Stimulated activated effector memory CD8-positive, alpha-beta T cell treated with anti-CD3 and anti-CD28 coated beads, Interleukin-12 subunit alpha, Interleukin-12 subunit beta, amount 100 ng/mL, for 72 hours (primary cell): ENCODE data around the gene ACVRL1.

Source experiments
- ATAC-seq: fragments of 150-1000 bp; cut with Tn5 transposase; 2 replicates; pipeline ENCODE4 v1.10.0; 2021
- DNase-seq, 2 donors: peaks; one replicate each; pipeline ENCODE4 v3.0.0; 2021 to 2022; ENCODE audit warnings: low spot score in 2 of 2
- H3K27ac Mint-ChIP-seq: one replicate; pipeline ENCODE4 v1.8.0; 2022; ENCODE audit warnings: mild to moderate bottlenecking, mixed read lengths
- H3K36me3 Mint-ChIP-seq: one replicate; pipeline ENCODE4 v1.8.0; 2022; ENCODE audit warnings: mild to moderate bottlenecking, mixed read lengths
- H3K4me1 Mint-ChIP-seq: one replicate; pipeline ENCODE4 v1.8.0; 2022; ENCODE audit warnings: mixed read lengths
- H3K4me3 Mint-ChIP-seq: one replicate; pipeline ENCODE4 v1.8.0; 2022; ENCODE audit warnings: mild to moderate bottlenecking, mixed read lengths
- H3K9me3 Mint-ChIP-seq: one replicate; pipeline ENCODE4 v1.8.0; 2022; ENCODE audit warnings: mixed read lengths

The ACVRL1 gene

DNA sequence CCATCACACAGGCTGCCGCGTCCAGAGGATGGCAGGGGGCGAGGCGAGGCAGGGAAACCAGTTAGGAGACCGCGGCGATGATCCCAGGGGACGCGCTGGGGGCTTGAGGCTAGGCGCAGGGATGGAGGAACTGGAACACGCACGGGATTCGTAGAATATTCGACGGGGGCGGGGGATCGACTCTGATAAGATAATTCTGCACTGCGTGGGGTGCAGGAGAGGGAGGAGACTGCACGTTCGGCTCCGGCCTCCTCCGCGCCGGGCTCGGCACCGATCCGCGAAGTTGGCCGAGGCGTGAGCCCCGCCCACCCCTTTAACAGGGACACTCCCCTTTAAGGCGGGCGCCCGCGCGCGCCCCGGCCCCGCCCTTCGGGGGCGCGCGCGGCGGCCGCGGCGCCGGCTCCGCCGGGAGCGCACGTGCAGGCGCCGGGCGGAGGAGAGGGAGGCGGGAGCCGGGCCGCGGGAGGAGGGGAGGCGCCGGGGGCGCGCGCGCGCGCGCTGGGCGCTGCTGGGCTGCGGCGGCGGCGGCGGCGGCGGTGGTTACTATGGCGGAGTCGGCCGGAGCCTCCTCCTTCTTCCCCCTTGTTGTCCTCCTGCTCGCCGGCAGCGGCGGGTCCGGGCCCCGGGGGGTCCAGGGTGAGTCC is 44.0 kb downstream of the ACVRL1 start, which contains the start of gene ACVR1B:
TSS of gene ACVR1B (plus strand) at position 501 of the 644 bp plus-strand sequence. CDS start at position 546, 45 bp downstream.
- Mint-ChIP-seq H3K9me3 (no peaks in the 10 kb centered on the region), H3K36me3 (peaks cover 5% of the 10 kb centered on the region), H3K4me1 (peaks cover 35% of the 10 kb centered on the region), H3K4me3 (peak within 1 kb of the TSS; percentile 92), H3K27ac (peak within 1 kb of the TSS; percentile 89)
- ATAC-seq, result peak; percentile 97
- DNase-seq, result peak; percentile 69 to 89

DNA sequence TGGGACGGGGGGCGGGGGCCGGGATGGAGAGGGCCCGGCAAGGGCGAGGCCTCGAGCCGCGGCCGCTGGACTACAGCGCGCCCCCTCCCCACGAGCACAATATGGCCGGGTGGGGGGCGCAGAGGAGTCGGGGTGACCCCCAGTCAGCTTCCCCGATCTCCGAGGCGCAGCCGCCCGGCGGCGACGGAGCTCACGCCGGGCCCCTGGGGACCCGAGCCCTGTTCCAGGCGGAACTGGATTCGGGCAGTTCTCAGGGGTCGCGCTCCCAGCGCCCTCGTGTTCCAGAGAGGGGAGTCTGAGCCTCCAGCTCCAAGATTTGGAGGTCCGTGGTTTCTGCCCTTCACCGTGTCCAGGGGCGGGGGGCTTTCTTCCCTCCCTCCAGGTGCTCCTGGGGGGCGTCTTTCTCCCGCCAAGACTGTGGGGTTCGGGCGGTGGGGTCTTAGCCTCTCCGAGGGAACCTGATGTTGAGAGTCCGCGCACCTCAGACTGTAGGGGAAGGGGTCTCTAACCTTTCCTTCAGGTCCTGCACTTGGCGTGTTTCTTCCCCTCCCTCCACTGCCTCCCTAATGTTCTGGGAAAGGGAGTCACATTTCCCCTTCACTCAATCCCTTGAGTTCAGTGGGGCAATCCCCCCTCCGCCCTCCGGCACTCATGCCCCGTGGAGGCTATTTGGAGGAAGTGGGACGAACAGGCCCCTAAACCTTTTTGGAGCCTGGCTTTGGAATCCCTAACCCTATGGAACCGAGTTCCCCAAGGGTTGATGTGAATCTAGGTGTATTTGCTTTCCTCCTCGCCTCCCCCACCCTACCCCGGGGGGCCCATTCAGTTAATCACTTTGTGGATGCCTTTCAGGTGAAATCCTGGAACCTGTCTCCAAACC is 44.8 kb downstream of the ACVRL1 start:
- DNase-seq, result no peak
- H3K4me1 Mint-ChIP-seq, result peaks cover 35% of the 10 kb centered on the region
- peak overlapping the region; percentile 92 for H3K4me3 Mint-ChIP-seq
- peaks cover 5% of the 10 kb centered on the region for H3K36me3 Mint-ChIP-seq
- H3K9me3 Mint-ChIP-seq, result no peaks in the 10 kb centered on the region
- no peak overlapping the region for H3K27ac Mint-ChIP-seq
- peak; percentile 1 for ATAC-seq

DNA sequence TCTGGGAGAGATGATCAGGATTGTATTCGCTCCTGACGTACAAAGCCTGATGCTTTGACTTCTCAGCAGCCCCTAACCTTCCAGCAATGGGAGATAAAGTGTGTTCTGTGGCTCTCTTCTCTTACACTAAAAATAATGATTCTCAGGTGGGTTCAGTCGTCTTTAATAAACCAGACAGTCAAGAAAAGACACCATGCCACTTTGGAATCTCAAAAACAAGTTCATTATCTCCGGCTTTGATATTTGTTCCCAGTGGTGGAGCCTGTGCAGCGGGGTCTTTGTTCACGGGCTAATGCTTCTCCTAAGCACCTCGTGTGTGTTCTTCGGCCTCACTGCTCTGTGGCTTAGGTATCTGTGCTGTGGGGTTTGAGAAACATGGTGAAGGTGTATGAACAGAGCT is 45.8 kb downstream of the ACVRL1 start:
- H3K9me3 Mint-ChIP-seq, result no peaks in the 10 kb centered on the region
- peaks cover 35% of the 10 kb centered on the region for H3K4me1 Mint-ChIP-seq
- H3K4me3 Mint-ChIP-seq, result peak overlapping the region; percentile 92
- DNase-seq, result no peak
- H3K36me3 Mint-ChIP-seq, result peaks cover 5% of the 10 kb centered on the region
- no peak for ATAC-seq
- H3K27ac Mint-ChIP-seq, result no peak overlapping the region

DNA sequence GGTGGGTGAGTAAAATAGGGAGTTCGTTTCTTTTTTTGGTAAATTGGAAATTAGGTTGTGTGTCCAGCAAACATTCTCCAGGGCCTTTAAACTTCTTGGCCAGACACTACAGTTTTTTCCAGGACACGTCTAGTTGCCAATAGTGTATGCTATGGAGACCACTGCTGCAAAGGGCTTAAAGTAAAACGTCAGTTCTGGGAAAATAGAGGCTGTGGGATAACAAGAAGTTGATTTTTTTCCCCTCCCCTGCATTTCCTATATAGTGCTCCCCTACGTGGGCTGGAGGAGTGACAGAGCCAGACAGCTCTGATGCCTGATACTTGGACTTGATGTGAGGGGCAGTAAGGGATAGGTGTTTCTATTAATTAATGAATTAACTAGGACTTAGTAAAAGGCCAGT is 46.6 kb downstream of the ACVRL1 start:
- H3K4me1 Mint-ChIP-seq, result peaks cover 35% of the 10 kb centered on the region
- ATAC-seq, result no peak
- H3K9me3 Mint-ChIP-seq, result no peaks in the 10 kb centered on the region
- no peak for DNase-seq
- H3K4me3 Mint-ChIP-seq, result no peak overlapping the region
- peak overlapping the region; percentile 1 for H3K27ac Mint-ChIP-seq
- H3K36me3 Mint-ChIP-seq, result peaks cover 5% of the 10 kb centered on the region

DNA sequence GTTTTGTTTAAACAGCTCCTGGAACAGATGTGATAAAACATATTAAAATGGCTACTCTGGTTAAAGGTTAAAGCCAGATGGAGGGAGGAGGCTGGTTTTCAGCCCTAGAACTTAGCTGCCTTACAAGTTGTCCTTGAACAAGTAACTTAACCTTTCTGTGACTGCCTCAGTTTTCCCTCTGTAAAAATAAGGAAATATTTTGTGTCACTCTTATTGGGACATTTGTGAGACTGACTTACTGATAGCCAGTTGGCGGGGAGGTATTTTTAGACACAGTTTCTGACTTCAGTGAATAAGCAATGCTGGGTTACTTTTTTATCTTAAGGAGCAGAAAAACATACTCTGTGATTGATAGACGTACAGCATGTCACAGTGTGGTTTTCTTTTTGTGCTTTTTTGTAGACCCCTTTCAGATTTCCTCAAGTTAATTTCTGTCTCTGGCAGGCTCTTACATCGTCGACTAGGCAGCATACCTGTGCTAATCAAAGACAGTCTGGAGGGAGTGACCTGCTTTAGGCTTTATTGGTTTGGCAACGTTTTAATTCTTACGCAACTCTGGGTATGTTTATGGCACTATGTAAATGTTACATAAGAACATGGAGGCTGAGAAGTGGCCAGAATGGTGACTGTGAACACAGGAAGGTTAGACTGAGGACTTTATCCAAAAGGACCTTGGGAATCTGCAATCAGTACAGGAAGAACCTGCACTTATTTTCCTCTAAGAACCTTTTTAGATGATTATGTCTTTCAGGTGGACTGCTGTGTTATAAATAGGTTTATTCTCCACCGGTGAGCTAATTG is 47.5 kb downstream of the ACVRL1 start:
- ATAC-seq (no peak), DNase-seq (no peak)
- Mint-ChIP-seq H3K27ac (peak overlapping the region; percentile 1), H3K4me1 (peaks cover 40% of the 10 kb centered on the region), H3K9me3 (no peaks in the 10 kb centered on the region), H3K4me3 (no peak overlapping the region), H3K36me3 (peaks cover 5% of the 10 kb centered on the region)

DNA sequence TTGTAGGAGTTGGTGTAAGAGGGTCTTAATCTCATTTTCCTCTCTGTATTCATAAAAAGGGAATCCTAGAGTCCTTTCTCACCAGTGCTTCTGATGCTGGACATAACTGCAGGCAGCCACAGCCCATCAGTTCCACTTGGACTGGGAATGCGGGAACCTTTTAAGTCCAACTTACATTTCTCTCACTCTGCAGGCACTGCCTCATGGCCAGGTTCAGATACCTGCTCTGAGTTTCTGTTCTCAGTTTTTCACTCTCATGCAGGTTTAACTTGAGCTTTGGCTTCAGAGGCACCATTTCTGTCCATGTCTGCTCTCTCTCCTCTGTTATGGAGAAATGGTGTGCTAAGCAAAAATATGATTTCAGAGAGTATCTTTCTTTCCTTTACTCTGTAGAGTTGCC is 48.4 kb downstream of the ACVRL1 start:
- no peak for ATAC-seq
- Mint-ChIP-seq H3K36me3 (peaks cover 5% of the 10 kb centered on the region), H3K27ac (no peak overlapping the region), H3K4me3 (no peak overlapping the region), H3K4me1 (peaks cover 40% of the 10 kb centered on the region), H3K9me3 (no peaks in the 10 kb centered on the region)
- no peak for DNase-seq

DNA sequence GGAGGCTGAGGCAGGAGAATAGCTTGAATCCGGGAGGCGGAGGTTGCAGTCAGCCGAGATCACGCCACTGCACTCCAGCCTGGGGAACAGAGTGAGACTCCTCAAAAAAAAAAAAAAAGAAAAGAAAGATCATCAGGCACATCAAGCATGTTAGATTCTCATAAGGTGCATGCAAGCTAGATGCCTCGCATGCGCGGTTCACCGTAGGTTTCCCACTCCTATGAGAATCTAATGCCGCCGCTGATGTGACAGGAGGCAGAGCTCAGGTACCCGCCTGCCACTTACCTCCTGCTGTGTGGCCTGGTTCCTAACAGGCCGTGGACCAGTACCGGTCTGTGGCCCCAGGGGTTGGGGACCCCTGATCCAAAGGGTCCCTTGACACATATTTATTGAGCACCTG is 51.2 kb downstream of the ACVRL1 start:
- Mint-ChIP-seq H3K4me1 (peaks cover 28% of the 10 kb centered on the region), H3K36me3 (no peaks in the 10 kb centered on the region), H3K4me3 (no peak overlapping the region), H3K9me3 (no peaks in the 10 kb centered on the region), H3K27ac (no peak overlapping the region)
- DNase-seq, result no peak
- no peak for ATAC-seq

DNA sequence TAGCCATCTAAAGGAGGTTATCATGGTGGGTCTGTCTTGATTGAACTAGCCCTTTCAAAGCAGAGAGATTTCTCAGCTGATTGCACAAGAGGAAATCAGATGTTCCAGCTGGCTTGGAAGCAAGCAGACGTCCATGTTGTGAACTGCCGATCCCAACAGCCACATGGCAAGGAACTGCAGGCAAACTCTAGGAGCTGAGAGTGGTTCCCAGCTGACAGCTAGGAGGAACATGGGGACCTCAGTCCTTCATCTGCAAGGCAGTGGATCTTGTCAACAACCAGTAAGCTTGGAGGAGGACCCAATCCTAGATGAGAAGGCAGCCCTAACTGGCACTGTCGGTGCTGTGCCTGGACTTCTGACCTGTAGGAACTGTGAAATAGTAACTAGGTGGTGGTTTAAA is 51.9 kb downstream of the ACVRL1 start:
- ATAC-seq (no peak), DNase-seq (no peak)
- Mint-ChIP-seq H3K27ac (peak overlapping the region; percentile 15), H3K9me3 (no peaks in the 10 kb centered on the region), H3K4me3 (no peak overlapping the region), H3K36me3 (no peaks in the 10 kb centered on the region), H3K4me1 (peaks cover 21% of the 10 kb centered on the region)

DNA sequence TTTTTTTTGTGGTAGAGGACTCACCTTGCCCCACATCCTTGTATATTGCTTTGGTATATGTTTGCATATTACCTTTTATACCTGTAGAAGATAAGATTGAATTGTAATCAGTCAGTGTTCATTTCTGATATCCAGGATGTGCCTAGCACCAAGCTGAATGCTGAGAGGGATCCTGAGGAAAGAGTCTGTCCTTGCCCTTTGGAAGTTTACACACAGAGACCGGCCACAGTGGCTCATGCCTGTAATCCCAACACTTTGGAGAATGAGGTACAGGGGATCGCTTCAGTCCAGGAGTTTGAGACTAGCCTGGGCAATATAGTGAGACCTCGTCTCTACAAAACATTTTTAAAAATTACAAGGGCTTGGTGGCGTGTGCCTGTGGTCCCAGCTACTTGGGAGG is 52.6 kb downstream of the ACVRL1 start:
- DNase-seq, result no peak
- ATAC-seq, result no peak
- Mint-ChIP-seq H3K4me3 (no peak overlapping the region), H3K4me1 (peaks cover 20% of the 10 kb centered on the region), H3K36me3 (no peaks in the 10 kb centered on the region), H3K9me3 (no peaks in the 10 kb centered on the region), H3K27ac (no peak overlapping the region)

DNA sequence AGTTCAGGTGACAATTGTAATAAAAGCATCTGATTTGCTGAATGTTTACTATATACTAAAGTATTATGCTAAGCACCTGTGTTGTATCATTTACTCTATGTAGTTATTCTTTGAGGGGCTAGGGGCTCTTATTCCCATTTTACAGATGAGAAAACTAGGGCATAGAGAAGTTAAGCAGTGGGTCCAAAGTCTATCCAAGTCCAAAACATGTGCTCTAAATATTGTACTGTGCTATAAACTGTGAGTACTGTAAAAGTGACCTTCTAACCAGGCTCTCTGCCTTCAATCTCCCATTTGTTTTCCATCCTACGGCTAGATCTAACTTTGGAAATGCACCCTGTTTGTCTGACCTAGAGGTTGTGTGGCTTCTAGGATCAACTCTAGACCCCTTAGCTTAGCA is 53.2 kb downstream of the ACVRL1 start:
- H3K9me3 Mint-ChIP-seq, result no peaks in the 10 kb centered on the region
- ATAC-seq (no peak), DNase-seq (no peak)
- H3K4me1 Mint-ChIP-seq, result peaks cover 19% of the 10 kb centered on the region
- no peaks in the 10 kb centered on the region for H3K36me3 Mint-ChIP-seq
- no peak overlapping the region for H3K4me3 Mint-ChIP-seq
- H3K27ac Mint-ChIP-seq, result no peak overlapping the region

DNA sequence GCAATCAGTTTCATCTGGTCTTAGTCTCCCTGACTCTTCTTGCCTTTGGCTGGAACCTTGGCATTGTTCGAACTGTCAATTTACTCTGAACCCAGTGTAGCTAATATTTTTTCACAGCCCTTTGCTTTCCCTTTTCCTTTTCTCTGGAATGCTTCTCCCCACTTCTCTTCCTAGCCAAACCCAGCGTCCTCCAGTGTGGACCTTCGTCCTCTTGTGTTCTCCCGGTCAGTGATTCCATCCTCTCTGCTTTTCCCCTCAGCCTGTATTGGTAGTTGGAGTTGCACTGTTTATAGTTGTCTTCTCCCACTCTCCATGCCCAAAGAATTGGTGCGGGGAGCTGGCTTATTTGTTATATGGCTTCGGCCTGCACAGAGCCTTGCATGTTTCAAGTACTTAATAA is 53.6 kb downstream of the ACVRL1 start:
- DNase-seq, result no peak
- Mint-ChIP-seq H3K36me3 (no peaks in the 10 kb centered on the region), H3K4me1 (peaks cover 15% of the 10 kb centered on the region), H3K27ac (no peak overlapping the region), H3K4me3 (no peak overlapping the region), H3K9me3 (no peaks in the 10 kb centered on the region)
- ATAC-seq, result no peak

DNA sequence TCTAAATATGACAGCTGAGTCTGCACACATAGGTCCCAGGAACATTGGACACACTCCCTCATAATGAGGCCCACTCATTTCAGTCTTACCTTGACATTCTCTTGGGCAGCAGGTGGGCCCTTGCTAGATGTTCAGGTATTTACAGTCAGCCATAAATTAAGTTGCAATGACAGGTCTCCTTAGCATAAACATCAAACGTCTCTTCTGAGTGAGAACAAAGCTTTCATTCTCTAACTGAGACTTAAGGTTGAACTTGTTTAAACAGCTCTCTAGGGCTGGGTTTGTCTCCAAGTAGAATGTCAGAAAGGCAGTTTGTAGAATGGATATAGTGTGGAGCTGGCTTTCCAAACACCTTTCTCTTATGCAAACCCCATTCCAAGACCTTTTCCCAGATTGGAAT is 54.5 kb downstream of the ACVRL1 start:
- Mint-ChIP-seq H3K4me3 (no peak overlapping the region), H3K9me3 (no peaks in the 10 kb centered on the region), H3K27ac (no peak overlapping the region), H3K4me1 (peaks cover 12% of the 10 kb centered on the region), H3K36me3 (no peaks in the 10 kb centered on the region)
- ATAC-seq (no peak), DNase-seq (no peak)

DNA sequence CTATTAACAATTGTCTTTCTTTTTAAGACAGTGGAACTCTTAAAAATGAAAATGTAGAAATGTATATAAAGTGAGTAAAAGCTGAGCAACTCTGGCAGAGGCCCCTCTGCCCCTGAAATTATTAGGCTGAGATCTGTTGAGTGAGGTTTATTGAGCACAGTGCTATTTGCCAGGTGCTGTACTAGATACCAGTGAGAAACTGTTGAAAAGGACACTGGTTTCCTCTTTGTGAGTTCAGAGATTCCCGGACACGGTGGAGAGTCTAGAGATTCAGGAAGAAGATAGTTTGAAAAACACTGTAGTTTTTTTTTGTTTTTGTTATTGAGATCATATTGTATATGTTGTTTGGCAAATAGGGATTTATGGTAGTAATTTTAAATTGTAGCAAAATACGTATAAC is 55.4 kb downstream of the ACVRL1 start:
- H3K27ac Mint-ChIP-seq, result no peak overlapping the region
- no peaks in the 10 kb centered on the region for H3K36me3 Mint-ChIP-seq
- no peak overlapping the region for H3K4me3 Mint-ChIP-seq
- H3K9me3 Mint-ChIP-seq, result no peaks in the 10 kb centered on the region
- H3K4me1 Mint-ChIP-seq, result peaks cover 12% of the 10 kb centered on the region
- ATAC-seq, result no peak
- no peak for DNase-seq

DNA sequence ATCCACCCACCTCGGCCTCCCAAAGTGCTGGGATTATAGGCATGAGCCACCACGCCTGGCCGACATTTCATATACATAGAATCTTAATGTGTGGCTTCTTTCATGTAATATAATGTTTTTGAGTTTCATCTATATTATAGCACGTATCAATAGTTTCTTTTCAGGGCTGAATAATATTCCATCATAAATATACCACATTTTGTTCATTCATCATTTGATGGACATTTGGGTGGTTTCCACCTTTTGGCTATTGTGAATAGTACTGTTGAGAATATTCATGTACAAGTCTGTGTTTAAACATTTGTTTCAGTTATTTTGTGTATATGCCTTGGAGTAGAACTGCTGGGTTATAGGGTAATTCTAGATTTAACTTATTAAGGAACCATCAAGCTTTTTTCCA is 56.2 kb downstream of the ACVRL1 start:
- ATAC-seq (no peak), DNase-seq (no peak)
- Mint-ChIP-seq H3K36me3 (no peaks in the 10 kb centered on the region), H3K27ac (no peak overlapping the region), H3K4me1 (peaks cover 12% of the 10 kb centered on the region), H3K4me3 (no peak overlapping the region), H3K9me3 (no peaks in the 10 kb centered on the region)

DNA sequence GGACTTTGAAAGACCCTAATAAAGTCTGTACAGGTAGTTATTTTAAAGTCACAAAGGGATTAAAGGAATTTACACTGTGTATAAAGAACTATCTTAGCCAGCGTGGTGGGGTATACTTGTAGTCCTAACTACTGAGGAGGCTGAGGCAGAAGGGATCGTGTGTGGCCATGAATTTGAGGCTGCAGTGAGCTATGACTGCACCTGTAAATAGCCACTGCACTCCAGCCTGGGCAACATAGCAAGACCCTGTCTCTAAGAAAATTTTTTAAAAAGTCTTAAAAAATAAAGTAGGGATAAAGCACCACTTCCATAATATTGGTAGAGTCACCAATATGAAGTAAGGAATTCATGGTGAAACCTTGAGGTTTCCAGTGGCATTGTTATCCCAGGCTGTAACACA is 62.3 kb downstream of the ACVRL1 start:
- Mint-ChIP-seq H3K9me3 (no peaks in the 10 kb centered on the region), H3K4me1 (peaks cover 51% of the 10 kb centered on the region), H3K27ac (peak overlapping the region; percentile 15), H3K4me3 (peak overlapping the region; percentile 65), H3K36me3 (no peaks in the 10 kb centered on the region)
- DNase-seq (no peak), ATAC-seq (no peak)
